ENCODE data around the gene BRICD5. TPM values are rescaled to one million over a fixed set of nuclear protein-coding genes. Genes with fewer than 3 reads are reported as not detected.
A peak's percentile ranks its signal among the peaks of the same experiment; 100 is the strongest.

BRICD5 gene
- total and polyA plus RNA-seq, 2 of the 13 experiments (the other 11 are each of a cell fraction or from before 2014, with no cell fraction given): 1.6 to 5.8 TPM

DNA sequence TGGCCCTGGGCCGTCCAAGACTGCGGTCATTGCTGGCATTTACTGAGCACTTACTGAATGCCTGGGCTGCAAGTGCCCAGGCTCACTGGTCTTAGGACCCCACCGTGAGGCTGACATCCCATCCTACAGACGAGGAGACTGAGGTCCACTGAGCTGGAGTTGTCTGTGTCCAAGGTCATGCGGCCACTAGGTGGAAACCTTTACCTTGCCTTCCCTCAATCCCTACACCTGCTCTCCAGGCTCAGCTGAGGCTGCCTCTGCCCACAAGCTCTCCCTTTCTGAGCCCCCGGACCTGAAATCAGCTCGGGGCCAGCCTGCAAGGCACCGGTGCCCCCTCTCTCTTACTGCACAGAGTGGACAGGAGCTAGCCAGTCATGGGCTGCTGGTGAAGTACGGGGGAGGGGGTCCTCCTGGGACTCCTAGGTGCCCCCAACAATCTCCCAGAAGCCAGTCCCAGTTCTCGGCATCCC lies 15.8 kb downstream of the BRICD5 start (continued):
- TF ChIP-seq, protein P1, sequence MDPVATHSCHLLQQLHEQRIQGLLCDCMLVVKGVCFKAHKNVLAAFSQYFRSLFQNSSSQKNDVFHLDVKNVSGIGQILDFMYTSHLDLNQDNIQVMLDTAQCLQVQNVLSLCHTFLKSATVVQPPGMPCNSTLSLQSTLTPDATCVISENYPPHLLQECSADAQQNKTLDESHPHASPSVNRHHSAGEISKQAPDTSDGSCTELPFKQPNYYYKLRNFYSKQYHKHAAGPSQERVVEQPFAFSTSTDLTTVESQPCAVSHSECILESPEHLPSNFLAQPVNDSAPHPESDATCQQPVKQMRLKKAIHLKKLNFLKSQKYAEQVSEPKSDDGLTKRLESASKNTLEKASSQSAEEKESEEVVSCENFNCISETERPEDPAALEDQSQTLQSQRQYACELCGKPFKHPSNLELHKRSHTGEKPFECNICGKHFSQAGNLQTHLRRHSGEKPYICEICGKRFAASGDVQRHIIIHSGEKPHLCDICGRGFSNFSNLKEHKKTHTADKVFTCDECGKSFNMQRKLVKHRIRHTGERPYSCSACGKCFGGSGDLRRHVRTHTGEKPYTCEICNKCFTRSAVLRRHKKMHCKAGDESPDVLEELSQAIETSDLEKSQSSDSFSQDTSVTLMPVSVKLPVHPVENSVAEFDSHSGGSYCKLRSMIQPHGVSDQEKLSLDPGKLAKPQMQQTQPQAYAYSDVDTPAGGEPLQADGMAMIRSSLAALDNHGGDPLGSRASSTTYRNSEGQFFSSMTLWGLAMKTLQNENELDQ (CRISPR knock-in tag; IDR thresholded peaks at IDR 0.05; ENCODE audit: borderline replicate concordance): no peak
- TF ChIP-seq DR1 (CRISPR knock-in tag; IDR thresholded peaks at IDR 0.05) (no peak), ARNT2 (CRISPR knock-in tag; IDR thresholded peaks at IDR 0.05; ENCODE audit: low read depth) (no peak), KLF9 (CRISPR knock-in tag; IDR thresholded peaks at IDR 0.05; ENCODE audit: low read depth) (no peak), ZSCAN31 (CRISPR knock-in tag; IDR thresholded peaks at IDR 0.05; ENCODE audit: low read depth) (no peak), HCFC1 (IDR thresholded peaks at IDR 0.05; ENCODE audit: low read depth, low read length) (no peak), ZFP36 (IDR thresholded peaks at IDR 0.05; ENCODE audit: borderline replicate concordance, low read depth, low read length, partially characterized antibody) (no peak), CHCHD3 (CRISPR knock-in tag; IDR thresholded peaks at IDR 0.05) (no peak), HMG20A (CRISPR knock-in tag; IDR thresholded peaks at IDR 0.05; ENCODE audit: borderline replicate concordance) (no peak), HOXA3 (CRISPR knock-in tag; IDR thresholded peaks at IDR 0.05) (peak; percentile 61; the same call in 1 of the 2 replicates), ZNF660 (CRISPR knock-in tag; IDR thresholded peaks at IDR 0.05; ENCODE audit: borderline replicate concordance, low read depth) (no peak), ZNF446 (CRISPR knock-in tag; IDR thresholded peaks at IDR 0.05) (no peak), SMARCC2 (IDR thresholded peaks at IDR 0.05) (no peak), MIER2 (CRISPR knock-in tag; IDR thresholded peaks at IDR 0.05) (no peak), SPEN (CRISPR knock-in tag; IDR thresholded peaks at IDR 0.05; ENCODE audit: low read depth) (peak; percentile 32; the same call in 1 of the 2 replicates), ZNF343 (CRISPR knock-in tag; IDR thresholded peaks at IDR 0.05) (no peak), ERF (CRISPR knock-in tag; IDR thresholded peaks at IDR 0.05) (no peak), HDAC2 (CRISPR knock-in tag; IDR thresholded peaks at IDR 0.05) (peak; percentile 24; the same call in 1 of the 2 replicates), ZFP36L2 (CRISPR knock-in tag; IDR thresholded peaks at IDR 0.05) (no peak), THAP11 (CRISPR knock-in tag; IDR thresholded peaks at IDR 0.05) (no peak), ZNF564 (CRISPR knock-in tag; IDR thresholded peaks at IDR 0.05) (no peak), PHF21A (CRISPR knock-in tag; IDR thresholded peaks at IDR 0.05) (no peak), MATR3 (CRISPR knock-in tag; IDR thresholded peaks at IDR 0.05) (no peak)
- TF ChIP-seq, protein P2, sequence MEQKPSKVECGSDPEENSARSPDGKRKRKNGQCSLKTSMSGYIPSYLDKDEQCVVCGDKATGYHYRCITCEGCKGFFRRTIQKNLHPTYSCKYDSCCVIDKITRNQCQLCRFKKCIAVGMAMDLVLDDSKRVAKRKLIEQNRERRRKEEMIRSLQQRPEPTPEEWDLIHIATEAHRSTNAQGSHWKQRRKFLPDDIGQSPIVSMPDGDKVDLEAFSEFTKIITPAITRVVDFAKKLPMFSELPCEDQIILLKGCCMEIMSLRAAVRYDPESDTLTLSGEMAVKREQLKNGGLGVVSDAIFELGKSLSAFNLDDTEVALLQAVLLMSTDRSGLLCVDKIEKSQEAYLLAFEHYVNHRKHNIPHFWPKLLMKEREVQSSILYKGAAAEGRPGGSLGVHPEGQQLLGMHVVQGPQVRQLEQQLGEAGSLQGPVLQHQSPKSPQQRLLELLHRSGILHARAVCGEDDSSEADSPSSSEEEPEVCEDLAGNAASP (CRISPR knock-in tag; IDR thresholded peaks at IDR 0.05; ENCODE audit: borderline replicate concordance): no peak
- TF ChIP-seq, protein P3, sequence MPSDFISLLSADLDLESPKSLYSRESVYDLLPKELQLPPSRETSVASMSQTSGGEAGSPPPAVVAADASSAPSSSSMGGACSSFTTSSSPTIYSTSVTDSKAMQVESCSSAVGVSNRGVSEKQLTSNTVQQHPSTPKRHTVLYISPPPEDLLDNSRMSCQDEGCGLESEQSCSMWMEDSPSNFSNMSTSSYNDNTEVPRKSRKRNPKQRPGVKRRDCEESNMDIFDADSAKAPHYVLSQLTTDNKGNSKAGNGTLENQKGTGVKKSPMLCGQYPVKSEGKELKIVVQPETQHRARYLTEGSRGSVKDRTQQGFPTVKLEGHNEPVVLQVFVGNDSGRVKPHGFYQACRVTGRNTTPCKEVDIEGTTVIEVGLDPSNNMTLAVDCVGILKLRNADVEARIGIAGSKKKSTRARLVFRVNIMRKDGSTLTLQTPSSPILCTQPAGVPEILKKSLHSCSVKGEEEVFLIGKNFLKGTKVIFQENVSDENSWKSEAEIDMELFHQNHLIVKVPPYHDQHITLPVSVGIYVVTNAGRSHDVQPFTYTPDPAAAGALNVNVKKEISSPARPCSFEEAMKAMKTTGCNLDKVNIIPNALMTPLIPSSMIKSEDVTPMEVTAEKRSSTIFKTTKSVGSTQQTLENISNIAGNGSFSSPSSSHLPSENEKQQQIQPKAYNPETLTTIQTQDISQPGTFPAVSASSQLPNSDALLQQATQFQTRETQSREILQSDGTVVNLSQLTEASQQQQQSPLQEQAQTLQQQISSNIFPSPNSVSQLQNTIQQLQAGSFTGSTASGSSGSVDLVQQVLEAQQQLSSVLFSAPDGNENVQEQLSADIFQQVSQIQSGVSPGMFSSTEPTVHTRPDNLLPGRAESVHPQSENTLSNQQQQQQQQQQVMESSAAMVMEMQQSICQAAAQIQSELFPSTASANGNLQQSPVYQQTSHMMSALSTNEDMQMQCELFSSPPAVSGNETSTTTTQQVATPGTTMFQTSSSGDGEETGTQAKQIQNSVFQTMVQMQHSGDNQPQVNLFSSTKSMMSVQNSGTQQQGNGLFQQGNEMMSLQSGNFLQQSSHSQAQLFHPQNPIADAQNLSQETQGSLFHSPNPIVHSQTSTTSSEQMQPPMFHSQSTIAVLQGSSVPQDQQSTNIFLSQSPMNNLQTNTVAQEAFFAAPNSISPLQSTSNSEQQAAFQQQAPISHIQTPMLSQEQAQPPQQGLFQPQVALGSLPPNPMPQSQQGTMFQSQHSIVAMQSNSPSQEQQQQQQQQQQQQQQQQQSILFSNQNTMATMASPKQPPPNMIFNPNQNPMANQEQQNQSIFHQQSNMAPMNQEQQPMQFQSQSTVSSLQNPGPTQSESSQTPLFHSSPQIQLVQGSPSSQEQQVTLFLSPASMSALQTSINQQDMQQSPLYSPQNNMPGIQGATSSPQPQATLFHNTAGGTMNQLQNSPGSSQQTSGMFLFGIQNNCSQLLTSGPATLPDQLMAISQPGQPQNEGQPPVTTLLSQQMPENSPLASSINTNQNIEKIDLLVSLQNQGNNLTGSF (CRISPR knock-in tag; IDR thresholded peaks at IDR 0.05): no peak
